GM19240 (cell line): Measurements from ENCODE around the gene SGCG.

Experiments used
- DNase-seq: peaks from one replicate; pipeline ENCODE4 v3.0.0; 2011; ENCODE audit warnings: low spot score; ENCODE audit not compliant: insufficient read length

The SGCG gene

DNA sequence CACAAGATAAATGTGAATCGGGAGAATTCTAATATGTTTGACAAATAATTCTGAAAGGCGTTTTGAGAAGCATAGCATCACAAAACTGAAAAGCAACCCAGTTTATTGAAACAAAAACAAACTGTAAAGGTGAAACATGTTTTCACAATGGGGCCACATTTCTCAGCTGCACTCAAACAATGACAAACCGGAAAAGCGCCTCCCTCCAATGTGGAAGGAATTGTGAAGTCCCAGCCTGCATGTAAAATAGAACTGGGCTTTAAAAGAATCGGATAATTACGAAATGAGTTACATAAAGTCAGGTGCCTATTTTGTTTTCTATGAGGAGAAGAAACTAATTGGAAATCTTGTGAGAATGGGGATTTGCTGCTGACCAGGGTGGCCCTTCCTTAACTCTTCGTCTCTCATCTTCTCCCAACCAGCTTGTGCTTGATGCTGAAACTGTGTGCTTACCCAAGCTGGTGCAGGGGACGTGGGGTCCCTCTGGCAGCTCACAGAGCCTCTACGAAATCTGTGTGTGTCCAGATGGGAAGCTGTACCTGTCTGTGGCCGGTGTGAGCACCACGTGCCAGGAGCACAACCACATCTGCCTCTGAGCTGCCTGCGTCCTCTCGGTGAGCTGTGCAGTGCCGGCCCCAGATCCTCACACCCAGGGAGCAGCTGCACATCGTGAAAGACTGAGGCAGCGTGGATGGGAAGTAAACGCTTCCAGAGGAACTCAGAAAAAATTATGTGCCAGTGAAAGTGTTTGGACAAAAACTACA is 143.3 kb downstream of the SGCG start:
- no peak for DNase-seq

- DNase-seq, result no peak
These were observed 144.4 kb downstream of the SGCG start for GRCh38 chr13:23325191-23325590.

DNA sequence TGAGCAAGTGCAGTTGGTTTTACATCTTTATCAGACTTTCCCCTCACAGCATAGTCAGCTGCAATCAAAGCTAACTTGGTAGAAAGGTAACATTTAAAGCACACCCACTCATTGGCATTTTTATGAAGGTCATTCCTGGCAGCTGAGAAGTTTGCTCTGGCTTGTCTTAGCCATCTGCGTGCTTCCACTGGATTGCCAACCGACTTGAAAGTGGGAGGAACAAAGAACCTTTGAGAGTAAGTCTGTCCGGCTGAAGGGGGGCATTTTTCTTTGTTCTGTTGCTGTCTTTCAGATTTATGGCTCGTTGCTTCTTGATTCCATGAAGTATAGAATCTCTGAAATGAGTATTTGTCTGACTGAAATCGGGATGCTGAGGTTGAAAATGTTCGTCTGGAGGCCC is 149.6 kb downstream of the SGCG start:
- DNase-seq, result no peak

- DNase-seq, result no peak
These were observed 158.4 kb downstream of the SGCG start for GRCh38 chr13:23339225-23339624.

- DNase-seq, result no peak
These were observed 164.3 kb downstream of the SGCG start for GRCh38 chr13:23344931-23345595.

DNA sequence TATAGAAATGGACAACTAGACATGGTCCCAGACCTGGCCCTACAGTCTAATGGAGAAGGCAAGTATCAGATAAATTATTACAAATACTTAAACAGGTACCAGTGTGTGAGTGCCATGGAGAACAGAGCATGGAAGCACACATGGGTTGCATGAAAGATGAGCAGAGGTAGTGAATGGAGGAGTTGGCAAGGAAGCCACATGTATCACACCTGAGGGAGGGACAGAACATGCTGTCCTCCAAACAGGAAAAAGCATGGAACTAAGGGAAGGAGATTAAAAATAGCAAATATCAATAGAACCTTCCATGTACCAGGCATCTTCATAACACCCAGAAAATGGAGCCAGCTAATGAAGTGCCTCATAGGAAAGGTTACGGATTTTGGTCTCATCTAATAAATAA is 166.8 kb downstream of the SGCG start:
- no peak for DNase-seq

- no peak for DNase-seq
These were observed 167.7 kb downstream of the SGCG start for GRCh38 chr13:23348262-23349127.

DNA sequence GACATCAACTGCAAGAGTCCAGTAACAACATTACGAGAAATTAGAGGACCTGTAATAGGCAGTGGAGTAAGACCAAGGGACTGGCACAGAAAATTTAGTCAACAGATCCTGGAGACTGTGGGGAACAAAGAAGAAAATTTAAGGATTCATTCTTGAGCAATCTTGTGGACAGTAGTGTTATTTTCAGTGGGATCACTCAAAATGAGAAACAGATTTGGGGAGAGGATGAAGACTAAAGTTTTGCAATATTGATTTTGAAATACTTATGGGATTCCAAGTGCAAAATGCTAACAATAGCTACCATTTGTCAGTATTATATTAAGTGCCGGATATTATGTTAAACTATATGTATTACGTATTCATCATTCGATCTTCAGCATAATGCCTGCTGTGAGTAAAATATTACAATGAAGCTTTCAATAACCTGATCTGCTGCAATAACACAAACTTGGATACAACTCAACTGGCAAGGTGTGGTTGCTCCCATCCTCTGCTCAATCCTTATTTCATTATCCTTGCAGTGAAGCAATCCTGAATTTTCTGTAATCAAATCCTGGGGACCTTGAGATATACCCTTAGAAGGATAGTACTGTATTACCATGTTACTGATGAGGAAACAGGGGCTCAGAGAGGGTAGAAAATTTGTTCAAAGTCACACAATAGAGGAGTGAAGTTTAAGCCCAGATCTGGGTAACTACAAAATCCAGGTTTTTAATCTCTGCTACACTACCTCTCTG is 168.6 kb downstream of the SGCG start:
- no peak for DNase-seq

GRCh38 chr13:23350009-23350408 is 169.2 kb downstream of the SGCG start:
- DNase-seq, result no peak

GRCh38 chr13:23352161-23352560 is 171.4 kb downstream of the SGCG start:
- DNase-seq, result no peak

- no peak for DNase-seq
These were observed 173.7 kb downstream of the SGCG start for GRCh38 chr13:23354520-23354919.

DNA sequence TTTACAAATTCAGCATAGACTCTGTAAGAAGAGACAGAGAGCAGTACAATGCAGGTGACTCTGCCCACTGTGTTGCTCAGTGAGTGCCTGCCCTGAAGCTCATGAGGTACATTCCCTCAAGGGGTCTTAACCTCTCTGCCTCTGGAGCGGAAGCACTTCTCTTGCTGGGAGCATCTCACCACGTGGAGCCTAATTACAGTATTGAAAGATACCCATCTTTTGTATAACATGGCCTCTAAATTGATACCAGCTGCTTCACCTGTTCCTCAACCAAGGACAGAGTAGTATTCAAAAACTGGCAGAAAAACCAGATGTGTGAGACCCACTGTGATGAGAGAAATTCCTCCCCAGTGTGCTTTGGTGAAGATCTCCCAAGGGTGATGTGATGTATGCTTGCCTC is 175.6 kb downstream of the SGCG start:
- DNase-seq, result no peak

DNA sequence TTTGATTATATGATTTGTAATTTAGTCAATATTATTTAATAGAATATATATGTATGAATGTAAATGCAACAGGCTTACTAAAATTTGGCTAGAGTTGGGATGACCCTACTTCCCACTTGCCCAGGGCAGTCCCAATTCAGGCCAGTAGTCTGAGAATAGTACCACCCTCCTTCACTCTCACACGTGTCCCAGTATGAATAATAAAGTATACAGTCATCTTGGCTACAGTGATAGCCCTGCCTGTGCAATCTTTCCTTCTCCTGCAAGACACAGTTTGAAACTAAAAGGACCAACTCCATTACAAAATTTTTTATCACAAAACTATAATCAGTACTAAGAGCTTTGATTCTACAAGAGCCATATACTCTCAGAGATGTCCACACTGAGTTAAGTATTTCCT is 176.6 kb downstream of the SGCG start:
- no peak for DNase-seq

DNA sequence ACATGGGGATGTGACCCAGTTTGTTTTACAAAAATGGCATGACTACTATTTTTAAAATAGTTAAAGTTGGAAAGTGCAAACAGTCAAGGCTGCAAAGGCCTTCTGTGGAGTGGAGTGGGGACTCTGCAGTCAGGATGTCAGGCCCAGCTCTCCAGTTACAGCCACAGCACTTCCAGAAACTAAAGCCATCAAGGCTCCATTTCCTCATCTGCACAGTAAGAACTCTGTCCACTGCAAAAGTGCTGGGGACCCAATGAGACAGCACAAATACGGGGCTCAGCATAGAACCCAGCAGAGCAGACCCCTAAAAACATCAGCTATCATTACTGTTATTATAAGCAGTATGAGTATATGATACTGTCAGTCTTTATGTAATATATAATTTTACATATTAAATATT is 179.1 kb downstream of the SGCG start:
- no peak for DNase-seq

- no peak for DNase-seq
These were observed 184.9 kb downstream of the SGCG start for GRCh38 chr13:23365652-23366051.

GRCh38 chr13:23367907-23368306 is 187.1 kb downstream of the SGCG start:
- no peak for DNase-seq

DNA sequence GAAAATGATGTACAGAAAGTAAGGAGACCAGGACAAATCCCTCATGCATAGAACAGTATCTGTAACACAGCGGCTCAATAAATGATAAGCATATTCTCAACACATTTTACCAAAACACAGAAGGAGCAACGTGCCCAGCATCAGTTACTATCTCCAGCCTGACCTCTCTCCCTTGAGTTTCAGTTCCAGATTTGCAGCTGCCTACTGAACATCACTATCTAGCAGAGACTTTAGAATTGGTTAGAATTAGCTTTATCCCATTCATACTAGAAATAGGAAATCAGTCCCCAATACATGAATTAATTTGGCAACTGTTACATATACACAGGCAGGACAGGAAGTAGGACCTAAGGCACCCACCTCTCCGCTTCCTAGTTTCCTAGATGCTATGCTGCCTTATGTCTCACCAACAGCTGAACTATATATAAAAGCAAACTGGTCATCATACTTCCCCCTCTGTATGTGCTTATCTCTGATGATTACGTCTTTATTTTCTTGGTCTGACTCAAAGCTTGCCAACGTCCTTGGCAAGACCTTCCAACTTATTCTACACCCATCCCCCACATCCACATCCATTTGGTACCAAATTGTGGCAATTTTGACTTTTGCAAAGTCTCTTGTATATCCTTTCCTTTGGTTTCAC is 191.6 kb downstream of the SGCG start:
- no peak for DNase-seq
